ENCODE data around the gene TMA16.

- TF ChIP-seq POLR2AphosphoS5 (IDR thresholded peaks at IDR 0.05; ENCODE audit: low read depth, low read length) = no peak
- TF ChIP-seq POLR2A (IDR thresholded peaks at IDR 0.05; ENCODE audit: low read depth, low read length) = no peak
Measured at GRCh38 chr4:163447481-163447880, 47.0 kb upstream of the TMA16 start.

All from GM12891 (cell line).